HG02798 (cell line): Measurements from ENCODE around the gene ROBO2.

ENCODE experiments used
- ATAC-seq: cut with Tn5 transposase; IDR thresholded peaks from one replicate; pipeline ENCODE4 v1.9.1; 2021; ENCODE audit warnings: mild to moderate bottlenecking; ENCODE audit not compliant: unreplicated experiment, poor library complexity

Gene ROBO2

GRCh38 chr3:77536038-77536775 lies 496.3 kb downstream of the ROBO2 start:
- no peak for ATAC-seq

- ATAC-seq = no peak
Observed at GRCh38 chr3:77539014-77539413, 499.1 kb downstream of the ROBO2 start.

GRCh38 chr3:77539677-77540076 lies 499.8 kb downstream of the ROBO2 start:
- no peak for ATAC-seq

GRCh38 chr3:77541203-77541922 lies 501.5 kb downstream of the ROBO2 start:
- ATAC-seq = no peak

DNA sequence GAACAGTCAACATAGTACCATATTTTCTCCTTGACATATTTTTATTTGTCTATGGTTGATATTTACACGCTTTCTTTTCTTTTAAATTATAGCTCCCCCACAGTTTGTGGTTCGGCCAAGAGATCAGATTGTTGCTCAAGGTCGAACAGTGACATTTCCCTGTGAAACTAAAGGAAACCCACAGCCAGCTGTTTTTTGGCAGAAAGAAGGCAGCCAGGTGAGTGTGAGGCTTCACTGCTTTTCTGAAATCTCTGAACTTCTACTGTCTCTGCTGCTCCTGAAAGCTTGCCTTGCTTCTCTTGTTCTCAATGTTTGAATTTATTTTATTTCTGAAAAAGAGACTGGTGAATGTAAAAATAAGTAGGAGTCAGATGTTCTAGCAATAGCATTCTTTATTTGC lies 506.3 kb downstream of the ROBO2 start:
- no peak for ATAC-seq

DNA sequence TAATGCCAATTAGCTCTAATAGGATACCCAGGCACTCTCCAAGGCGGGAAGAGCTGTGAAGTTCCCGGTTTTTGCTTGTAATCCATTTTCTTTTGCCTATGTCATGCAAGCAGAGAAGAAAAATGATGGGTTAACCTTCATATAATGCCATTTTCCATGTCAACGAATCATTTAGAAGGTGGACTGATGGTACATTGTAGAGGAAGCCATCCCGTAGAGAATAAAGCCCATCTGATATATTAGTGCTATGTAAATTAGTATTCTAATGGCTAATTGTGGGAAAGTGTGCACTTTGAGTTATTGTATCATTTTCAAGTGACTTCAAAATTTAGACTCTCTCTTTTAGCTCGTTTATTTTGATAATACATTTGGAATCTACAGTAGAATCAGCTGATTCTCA lies 509.1 kb downstream of the ROBO2 start:
- ATAC-seq = no peak

DNA sequence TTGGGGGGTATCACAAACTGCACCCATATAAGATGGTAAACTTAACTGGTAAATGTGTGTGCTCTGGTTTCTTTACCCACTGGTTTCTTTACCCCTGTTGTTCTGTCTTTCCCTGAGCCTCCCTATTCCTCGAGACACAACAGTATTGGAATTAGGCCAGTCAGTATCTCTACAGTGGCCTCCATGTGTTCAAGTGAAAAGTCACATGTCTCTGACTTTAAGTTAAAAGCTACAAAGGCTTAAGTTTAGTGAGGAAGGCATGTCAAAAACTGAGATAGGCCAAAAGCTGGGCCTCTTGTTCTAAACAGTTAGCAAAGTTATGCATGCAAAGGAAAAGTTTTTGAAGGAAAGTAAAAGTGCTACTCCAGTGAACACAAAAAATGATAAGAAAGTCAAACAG lies 513.3 kb downstream of the ROBO2 start:
- ATAC-seq = no peak

GRCh38 chr3:77562089-77562488 lies 522.2 kb downstream of the ROBO2 start:
- ATAC-seq = no peak

DNA sequence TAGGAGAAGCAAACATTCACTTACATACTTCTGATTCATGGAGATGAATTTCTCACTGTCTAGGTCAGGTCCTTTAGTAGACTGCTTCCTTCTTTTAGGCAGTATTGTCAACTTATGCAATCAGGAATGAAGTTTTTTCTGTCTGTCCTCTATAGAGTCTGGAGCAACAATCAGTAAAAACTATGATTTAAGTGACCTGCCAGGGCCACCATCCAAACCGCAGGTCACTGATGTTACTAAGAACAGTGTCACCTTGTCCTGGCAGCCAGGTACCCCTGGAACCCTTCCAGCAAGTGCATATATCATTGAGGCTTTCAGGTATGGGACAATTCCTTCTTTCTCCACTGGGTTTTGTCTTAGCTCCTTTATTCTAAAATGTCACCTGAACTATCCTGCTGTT lies 523.1 kb downstream of the ROBO2 start:
- ATAC-seq = no peak

GRCh38 chr3:77566055-77566454 lies 526.2 kb downstream of the ROBO2 start:
- no peak for ATAC-seq

GRCh38 chr3:77571971-77572715 lies 532.2 kb downstream of the ROBO2 start:
- no peak for ATAC-seq

DNA sequence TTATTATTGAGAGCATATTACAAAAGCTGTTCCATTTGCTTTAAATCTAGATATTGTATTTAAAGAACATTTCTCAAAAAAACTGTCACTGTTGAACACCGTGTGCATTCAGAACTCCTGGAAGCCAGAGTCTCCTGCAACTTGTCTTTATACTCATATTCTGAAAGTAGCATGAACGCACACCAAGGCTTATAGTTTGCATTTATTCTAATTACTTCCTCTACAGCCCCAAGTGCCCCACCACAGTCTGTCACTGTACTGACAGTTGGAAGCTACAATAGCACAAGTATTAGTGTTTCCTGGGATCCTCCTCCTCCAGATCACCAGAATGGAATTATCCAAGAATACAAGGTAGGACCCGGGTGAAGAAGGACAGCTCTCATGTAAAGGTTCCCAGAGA lies 537.4 kb downstream of the ROBO2 start:
- ATAC-seq = no peak

- no peak for ATAC-seq
Observed at GRCh38 chr3:77586216-77586615, 546.3 kb downstream of the ROBO2 start.

DNA sequence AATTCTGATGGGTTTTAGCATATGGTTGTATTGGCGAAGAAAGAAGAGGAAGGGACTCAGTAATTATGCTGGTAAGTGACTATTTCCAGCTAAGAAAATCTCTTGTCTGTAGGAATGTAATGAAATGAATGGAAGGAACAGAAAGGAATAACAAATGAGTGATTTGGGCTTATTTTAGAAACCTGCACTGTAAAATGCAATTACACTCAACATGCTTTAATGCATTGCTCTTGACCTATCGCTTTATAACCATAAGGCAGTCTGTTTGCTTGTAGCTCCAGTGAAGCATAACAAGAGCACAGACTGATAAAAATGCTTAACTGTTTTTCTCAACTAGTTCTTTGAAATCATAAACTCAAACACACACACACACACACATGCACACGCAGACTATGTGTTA lies 549.0 kb downstream of the ROBO2 start:
- ATAC-seq = no peak

DNA sequence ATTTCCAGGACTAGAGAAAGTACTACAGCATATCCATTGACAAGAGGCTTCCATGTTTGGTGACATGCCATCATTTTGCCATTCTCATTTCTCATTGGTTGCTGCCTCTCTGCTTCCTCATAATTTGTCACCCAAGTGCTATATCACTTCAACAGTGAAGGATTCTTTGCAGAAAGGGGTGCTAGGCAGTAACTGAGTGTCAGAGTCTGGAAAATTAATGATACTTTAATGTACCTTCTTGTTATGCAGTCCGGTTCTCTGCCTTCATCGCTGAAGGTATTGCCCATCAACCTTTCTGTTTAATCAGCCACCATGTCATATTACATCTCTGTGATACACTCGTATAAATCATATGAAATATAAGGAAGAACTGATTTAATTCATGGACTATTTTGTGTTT lies 550.3 kb downstream of the ROBO2 start:
- no peak for ATAC-seq

DNA sequence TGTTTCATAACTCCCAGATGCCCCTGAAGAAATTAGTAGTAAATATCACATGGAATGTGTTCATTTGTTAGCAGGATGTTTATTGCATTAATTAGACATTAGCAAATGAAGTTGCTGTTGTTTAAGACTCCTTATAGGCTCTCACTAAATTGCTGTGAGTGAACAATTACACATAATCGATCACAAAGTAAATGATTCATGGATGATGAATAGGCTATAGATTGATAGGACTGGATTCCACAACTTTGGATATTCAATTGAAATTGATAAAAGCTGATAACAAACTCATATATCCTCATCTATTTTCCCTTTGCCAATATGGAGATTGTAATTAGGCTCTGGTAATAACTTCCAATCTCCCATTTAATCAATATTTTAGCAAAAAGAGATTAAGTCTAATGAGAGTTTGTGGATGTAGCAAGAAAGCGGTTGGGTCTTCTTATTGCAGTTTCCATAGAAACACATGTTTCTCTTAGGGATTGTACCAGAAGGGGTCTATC lies 555.5 kb downstream of the ROBO2 start:
- ATAC-seq = no peak

GRCh38 chr3:77599948-77600347 lies 560.0 kb downstream of the ROBO2 start:
- no peak for ATAC-seq

GRCh38 chr3:77601823-77602415 lies 562.0 kb downstream of the ROBO2 start:
- ATAC-seq = no peak

GRCh38 chr3:77602722-77603121 lies 562.8 kb downstream of the ROBO2 start:
- ATAC-seq = no peak

GRCh38 chr3:77605308-77605707 lies 565.4 kb downstream of the ROBO2 start:
- ATAC-seq = no peak

- ATAC-seq = no peak
Observed at GRCh38 chr3:77605865-77606264, 566.0 kb downstream of the ROBO2 start.
